ENCODE results near the gene NAT9.
A peak's percentile ranks its signal among the peaks of the same experiment; 100 is the strongest.

The NAT9 gene

GRCh38 chr17:74779948-74780400 lies 3.8 kb upstream of the NAT9 start:
- DNase-seq, result peak in 2 of 4 experiments; percentile 30 to 43

DNA sequence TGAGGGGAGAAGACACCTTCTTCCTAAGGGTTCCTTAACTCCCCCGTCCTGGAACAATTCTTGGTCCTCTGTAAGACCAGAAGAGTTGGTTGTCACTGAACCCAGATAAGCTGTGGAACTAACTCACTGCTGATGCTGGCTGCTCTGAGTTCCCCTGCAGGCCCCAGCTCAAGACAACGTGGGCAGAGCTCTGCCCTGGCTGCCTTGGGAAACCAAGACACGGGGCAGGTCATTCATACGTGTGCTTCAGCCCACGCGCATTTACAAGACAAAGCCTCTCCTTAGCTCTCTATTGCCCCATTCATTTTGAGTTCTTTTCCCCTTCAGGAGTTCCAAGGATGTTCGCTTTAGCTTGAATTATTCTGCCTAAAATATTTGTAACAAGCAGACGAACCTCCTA lies 3.4 kb upstream of the NAT9 start:
- no peak for DNase-seq

DNA sequence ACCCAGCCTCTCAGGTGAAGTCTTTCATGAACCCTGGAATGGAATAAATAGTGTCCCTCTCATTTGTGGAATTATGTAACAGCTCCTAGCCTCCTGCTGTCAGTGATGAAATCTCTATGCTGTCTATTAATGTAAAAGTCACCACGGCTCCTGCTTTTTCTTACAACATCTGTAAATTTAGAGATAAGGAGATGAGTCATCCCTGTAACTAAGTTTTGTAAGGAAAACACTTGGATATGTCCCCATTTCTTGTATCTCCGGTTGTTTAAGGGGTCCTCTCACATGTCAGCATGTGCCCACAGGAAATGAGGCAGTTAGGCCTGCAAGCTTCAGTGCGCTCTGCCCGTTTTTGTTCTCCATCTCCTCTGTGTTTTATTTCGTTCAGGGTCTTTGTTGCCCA lies 2.8 kb upstream of the NAT9 start:
- DNase-seq, result no peak

- no peak for DNase-seq
These were observed 1.9 kb upstream of the NAT9 start for GRCh38 chr17:74777901-74778515.

DNA sequence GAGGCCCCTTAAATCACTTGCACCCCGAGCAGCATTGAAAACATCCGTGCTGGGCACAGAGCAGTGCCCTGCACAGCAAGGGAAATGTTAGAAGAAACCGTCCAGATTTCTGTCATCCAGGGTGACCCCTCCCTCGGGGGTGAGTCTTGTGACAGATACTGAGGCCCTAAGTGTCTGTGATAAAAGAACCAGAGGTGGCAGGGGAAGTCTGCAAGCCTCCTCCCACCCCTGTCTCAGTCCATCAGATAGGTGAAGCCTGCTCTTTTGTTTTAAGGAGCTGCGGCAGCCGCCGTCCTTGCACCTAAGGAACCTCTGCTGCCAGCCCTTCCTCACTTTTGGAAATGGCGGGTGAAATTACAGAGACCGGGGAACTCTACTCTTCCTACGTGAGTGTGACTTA lies 845 bp upstream of the NAT9 start:
- no peak for DNase-seq

DNA sequence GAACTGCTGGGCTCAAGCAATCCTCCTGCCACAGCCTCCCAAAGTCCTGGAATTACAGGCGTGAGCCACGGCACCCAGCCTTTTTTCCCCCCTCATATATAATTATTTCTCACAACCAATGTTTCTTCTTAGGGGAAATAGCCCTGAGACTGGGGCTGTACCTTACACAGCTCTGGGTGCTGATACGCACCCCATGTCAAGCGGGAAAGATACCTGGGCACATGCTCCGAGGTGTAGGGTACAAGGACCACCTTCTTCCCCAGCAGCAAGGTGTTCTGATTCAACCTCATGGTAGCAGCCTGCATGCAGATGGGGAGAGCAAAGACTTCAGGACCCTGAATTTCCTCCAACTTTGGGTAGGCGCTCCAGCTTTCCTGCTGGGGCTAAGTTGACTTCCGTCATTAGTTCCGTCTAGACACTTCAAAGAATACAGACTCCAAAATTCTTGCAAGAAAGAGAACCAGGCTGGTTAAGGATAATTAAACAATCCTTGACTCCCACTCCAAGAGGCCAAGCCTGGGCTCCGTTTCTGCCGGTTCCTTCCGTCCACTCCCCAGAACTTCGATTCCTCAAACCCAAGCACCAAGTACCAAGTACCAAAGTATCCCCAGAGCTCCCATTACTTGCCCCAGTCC lies 619 bp downstream of the NAT9 start:
- no peak for DNase-seq

- no peak for DNase-seq
These were observed 2.3 kb downstream of the NAT9 start for GRCh38 chr17:74773871-74774286.

GRCh38 chr17:74773414-74773813 lies 2.7 kb downstream of the NAT9 start:
- DNase-seq, result no peak

DNA sequence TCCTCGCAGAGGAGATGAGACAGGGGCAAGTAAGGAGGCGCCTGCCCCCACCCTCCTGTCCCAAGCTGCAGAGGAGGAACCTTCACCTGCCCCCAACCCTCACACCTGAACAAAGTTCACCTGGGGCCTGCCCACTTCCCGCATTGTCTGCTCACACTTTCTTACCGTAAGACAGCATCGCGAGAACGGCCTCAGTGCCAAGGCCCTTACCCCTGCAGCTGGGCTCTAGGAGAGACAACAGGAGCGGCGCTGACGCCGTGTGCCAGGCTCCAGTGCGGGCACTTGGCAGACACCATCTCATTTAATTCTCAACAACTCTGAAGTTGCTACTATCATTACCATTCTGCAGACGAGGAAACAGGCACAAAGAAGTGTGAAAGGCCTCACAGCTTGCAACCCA lies 4.1 kb downstream of the NAT9 start:
- no peak for DNase-seq

DNA sequence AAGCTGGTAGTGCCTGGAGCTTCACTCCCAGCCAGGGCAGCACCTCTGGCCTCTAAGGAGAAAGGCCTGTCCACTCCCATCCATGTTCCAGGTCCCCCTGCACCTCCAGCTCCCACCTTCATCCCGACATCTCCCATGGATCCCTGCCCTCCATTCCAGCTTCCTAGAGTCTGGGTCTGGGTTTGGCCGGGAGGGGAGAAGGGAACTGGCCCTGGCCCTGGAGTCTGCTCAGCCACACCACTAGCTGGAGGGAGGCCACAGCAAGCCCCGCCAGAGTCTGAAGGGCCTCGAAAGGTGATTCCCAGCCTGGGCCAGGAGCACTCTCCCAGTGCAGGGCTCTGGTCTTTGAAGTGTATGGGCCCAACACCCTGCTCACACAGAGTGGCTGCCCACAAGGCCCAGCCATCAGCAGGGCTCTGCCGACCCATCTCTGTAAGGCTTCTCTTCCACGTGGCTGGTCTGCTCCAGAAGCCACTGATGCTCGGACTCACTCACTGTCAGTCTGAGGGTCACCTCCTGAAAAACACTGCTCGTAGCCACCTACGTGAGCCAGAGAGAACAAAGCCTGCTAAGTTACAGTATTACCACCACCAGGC lies 4.7 kb downstream of the NAT9 start:
- no peak for DNase-seq

DNA sequence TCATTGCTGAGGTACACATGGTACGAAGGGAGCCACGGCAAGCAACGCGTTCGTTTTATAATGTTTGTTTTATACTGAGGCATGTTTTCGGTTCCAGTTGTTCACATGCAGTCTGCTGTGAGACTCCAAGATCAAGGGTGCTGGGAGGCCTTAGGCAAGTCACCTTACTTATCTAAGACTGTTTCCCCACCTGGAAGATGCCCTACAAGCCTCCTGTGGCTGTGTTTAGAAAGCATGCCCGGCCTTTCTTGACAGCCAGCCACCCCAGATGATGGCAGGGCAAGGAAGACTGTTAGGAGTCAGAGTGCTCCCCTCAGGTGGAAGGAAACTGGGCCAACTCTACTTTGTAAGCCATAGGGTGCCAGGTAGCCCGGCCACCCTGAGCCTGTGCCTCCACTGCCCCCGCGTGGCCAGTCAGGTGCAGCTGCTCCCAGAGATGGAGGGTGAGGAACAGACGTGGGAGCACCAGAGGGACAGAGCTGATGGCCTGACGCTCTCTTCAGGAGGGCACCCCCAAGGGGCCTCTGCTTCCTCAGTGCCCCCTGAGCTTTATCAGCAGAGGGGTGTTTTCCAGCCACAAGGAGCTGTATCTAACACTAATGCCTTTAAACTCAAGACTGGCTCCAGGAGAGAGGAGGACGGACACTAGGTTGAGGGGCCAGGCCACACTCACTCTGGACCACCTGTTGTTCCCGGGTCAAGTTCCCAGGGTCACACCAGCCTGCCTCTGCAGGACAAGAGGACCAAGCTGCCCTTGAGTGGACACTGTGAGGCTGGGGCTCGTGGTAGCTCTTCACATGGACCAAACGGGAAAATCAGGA lies 5.4 kb downstream of the NAT9 start:
- DNase-seq, result peak in 3 of 4 experiments; percentile 25 to 74 (median 49)

GRCh38 chr17:74769856-74770497 lies 6.2 kb downstream of the NAT9 start:
- DNase-seq, result no peak

DNA sequence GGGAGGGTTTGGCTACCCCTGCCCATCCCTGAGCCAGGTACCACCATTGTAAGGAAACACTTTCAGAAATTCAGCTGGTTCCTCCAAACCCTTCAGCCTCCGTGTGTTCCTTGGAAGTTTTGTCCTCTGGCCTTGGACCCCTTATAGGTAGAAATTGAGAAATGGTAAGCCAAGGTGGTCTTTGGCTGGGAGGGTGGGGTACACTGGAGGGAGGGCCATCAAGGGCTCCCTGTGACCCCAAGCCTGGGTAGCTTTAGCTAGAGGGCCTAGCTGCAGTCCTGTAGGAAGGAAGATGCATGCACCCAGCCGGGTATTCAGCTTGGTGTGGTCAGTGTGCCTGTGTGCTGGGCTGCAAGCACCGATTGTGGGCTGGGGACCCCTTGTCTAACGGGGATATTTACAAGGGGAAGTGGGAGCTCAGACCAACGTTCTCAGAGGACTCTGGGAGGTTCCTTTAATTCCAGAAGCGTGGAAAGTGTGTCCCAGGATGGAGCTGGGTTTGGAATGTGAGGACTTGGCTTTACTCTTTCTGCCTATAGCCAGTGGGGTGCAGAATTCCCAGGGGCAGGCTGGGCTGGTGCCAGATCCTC lies 6.8 kb downstream of the NAT9 start:
- DNase-seq, result no peak

DNA sequence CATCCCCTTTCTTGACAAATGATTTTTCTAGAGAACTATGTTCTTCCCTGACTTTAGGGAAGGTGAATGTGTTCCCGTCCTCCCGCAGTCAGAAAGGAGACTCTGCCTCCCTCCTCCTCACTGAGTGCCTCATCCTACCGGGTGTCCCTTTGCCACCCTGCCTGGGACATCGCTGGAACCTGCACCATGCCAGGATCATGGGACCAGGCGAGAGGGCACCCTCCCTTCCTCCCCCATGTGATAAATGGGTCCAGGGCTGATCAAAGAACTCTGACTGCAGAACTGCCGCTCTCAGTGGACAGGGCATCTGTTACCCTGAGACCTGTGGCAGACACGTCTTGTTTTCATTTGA lies 7.4 kb downstream of the NAT9 start:
- no peak for DNase-seq

DNA sequence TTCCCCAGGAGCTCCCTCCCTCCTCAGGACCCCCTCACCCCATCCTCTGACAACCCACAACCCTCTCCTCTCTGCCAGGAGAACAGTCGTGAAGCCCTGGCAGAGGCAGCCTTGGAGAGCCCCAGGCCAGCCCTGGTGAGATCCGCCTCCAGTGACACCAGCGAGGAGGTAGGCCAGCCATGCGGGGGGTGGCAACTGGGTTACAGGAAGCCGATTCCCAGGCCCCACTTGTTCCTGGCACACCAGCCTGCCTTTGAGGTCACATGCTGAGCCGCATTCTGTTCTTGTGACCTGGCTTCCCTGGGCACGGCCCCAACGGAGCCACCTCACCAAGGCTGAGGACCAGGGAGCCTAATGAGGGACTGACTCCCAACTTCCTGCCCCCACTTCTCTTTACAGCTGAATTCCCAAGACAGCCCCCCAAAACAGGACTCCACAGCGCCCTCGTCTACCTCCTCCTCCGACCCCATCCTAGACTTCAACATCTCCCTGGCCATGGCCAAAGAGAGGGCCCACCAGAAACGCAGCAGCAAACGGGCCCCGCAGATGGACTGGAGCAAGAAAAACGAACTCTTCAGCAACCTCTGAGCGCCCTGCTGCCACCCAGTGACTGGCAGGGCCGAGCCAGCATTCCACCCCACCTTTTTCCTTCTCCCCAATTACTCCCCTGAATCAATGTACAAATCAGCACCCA lies 7.9 kb downstream of the NAT9 start:
- no peak for DNase-seq

GRCh38 chr17:74767111-74767516 lies 9.0 kb downstream of the NAT9 start:
- no peak for DNase-seq

DNA sequence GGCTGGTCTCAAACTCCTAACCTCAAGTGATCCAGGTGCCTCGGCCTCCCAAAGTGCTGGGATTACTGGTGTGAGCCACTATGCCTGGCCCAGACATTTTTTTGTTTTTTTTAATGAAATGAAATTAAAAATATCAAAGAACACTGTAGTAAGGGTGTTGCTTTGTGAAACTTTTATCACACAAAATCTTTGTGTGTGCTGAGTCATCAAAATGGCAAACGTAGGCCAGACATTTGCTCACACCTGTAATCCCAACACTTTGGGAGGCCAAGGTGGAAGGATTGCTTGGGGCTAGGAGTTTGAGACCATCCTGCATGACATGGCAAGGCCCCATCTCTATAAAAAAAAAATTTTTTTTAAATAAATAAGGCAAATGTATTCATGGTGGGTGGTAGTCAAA lies 9.7 kb downstream of the NAT9 start:
- DNase-seq, result no peak

- DNase-seq, result no peak
These were observed 11.3 kb downstream of the NAT9 start for GRCh38 chr17:74764751-74765286.

- no peak for DNase-seq
These were observed 12.4 kb downstream of the NAT9 start for GRCh38 chr17:74763565-74764387.

DNA sequence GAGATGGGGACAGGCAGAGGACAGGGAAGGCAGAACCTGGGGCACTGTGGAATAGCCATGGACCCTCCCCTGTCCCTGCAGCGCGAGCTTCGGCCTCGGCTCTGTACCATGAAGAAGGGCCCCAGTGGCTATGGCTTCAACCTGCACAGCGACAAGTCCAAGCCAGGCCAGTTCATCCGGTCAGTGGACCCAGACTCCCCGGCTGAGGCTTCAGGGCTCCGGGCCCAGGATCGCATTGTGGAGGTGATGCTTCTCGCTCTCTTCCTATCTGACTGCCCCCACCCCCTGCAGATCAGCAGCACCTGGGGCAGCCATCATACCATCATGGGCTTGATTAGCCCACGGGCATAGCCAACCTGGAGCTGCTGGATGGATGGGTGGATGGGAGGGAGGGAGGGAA lies 14.2 kb downstream of the NAT9 start:
- no peak for DNase-seq

GRCh38 chr17:74761419-74761818 lies 14.7 kb downstream of the NAT9 start:
- DNase-seq, result no peak
